ENCODE measurements around the gene CD109. TPM values are rescaled to one million over a fixed set of nuclear protein-coding genes. Genes with fewer than 3 reads are reported as not detected.

CD109 gene
- total and polyA plus RNA-seq, 12 donors = 0.47 to 6.2 (median 3.3) TPM

GRCh38 chr6:73817253-73817652 lies 121.2 kb downstream of the CD109 start:
- no peak for DNase-seq
- Histone ChIP-seq H3K9me3 (replicated peaks in 1 of 3) (no peaks in the 10 kb centered on the region), H3K27ac (no peak overlapping the region), H3K4me1 (replicated peaks in 1 of 2) (no peaks in the 10 kb centered on the region), H3K36me3 (replicated peaks in 1 of 2) (no peaks in the 10 kb centered on the region), H3K4me3 (no peak overlapping the region), H3K27me3 (no peaks in the 10 kb centered on the region)
- 67 to 78% (median 73%) methylated on average over 1 of the region's 1 CpG for WGBS, 4 donors
- intact Hi-C loops (cut with DNase I) = no loop called here
- TF ChIP-seq POLR2A (IDR thresholded peaks at IDR 0.05) (no peak), CTCF (IDR thresholded peaks at IDR 0.05) (no peak)

- TF ChIP-seq CTCF (IDR thresholded peaks at IDR 0.05) (no peak), POLR2A (IDR thresholded peaks at IDR 0.05) (no peak)
- Histone ChIP-seq H3K27me3 (no peaks in the 10 kb centered on the region), H3K36me3 (replicated peaks in 1 of 2) (no peaks in the 10 kb centered on the region), H3K27ac (no peak overlapping the region), H3K4me1 (replicated peaks in 1 of 2) (no peaks in the 10 kb centered on the region), H3K4me3 (no peak overlapping the region), H3K9me3 (replicated peaks in 1 of 3) (no peaks in the 10 kb centered on the region)
- no peak for DNase-seq
- intact Hi-C loops (cut with DNase I) = no loop called here
- 52 to 62% (median 57%) methylated on average over 6 of the region's 6 CpGs for WGBS, 4 donors
These were observed 127.2 kb downstream of the CD109 start for GRCh38 chr6:73823046-73823735.

- Histone ChIP-seq H3K36me3 (replicated peaks in 1 of 2) (no peaks in the 10 kb centered on the region), H3K27me3 (no peaks in the 10 kb centered on the region), H3K4me1 (replicated peaks in 1 of 2) (no peaks in the 10 kb centered on the region), H3K9me3 (replicated peaks in 1 of 3) (no peaks in the 10 kb centered on the region), H3K4me3 (no peak overlapping the region), H3K27ac (no peak overlapping the region)
- no peak for DNase-seq
- TF ChIP-seq POLR2A (IDR thresholded peaks at IDR 0.05) (no peak), CTCF (IDR thresholded peaks at IDR 0.05) (no peak)
- WGBS, 4 donors = 54 to 76% (median 69%) methylated on average over 1 of the region's 1 CpG
- intact Hi-C loops (cut with DNase I) = no loop called here
These were observed 127.8 kb downstream of the CD109 start for GRCh38 chr6:73823832-73824231.

- H3K4me3 ChIP-seq = no peak overlapping the region
- H3K4me1 ChIP-seq (replicated peaks in 1 of 2) = no peaks in the 10 kb centered on the region
- WGBS, 4 donors = 53 to 78% (median 76%) methylated on average over 1 of the region's 1 CpG
- H3K9me3 ChIP-seq (replicated peaks in 1 of 3) = no peaks in the 10 kb centered on the region
- H3K27me3 ChIP-seq = no peaks in the 10 kb centered on the region
- intact Hi-C loops (cut with DNase I) = no loop called here
- H3K27ac ChIP-seq = no peak overlapping the region
- TF ChIP-seq POLR2A (IDR thresholded peaks at IDR 0.05) (no peak), CTCF (IDR thresholded peaks at IDR 0.05) (no peak)
- no peaks in the 10 kb centered on the region for H3K36me3 ChIP-seq (replicated peaks in 1 of 2)
- no peak for DNase-seq
These were observed 130.6 kb downstream of the CD109 start for GRCh38 chr6:73826571-73826970.

Data from adrenal gland (tissue), 12 donors.